A549 (cell line): ENCODE measurements around the gene WDR33. TPM values are rescaled to one million over a fixed set of nuclear protein-coding genes. Genes with fewer than 3 reads are reported as not detected.
"Not testable (repeated sequence)": the region's sequence is repeated elsewhere in the genome, so short reads cannot be mapped to it uniquely, and the experiment has no call there.

Experiments
- ATAC-seq, 2 experiments: fragments of 200-7000 bp in 1 of 2; fragments of >200 bp in 1 of 2; cut with Nextera tagmentation in 1 of 2; cut with Tn5 transposase in 1 of 2; 3 replicates each; pipeline versions ENCODE4 v1.8.0 to v1.9.1; 2018 to 2020; ENCODE audit warnings: mild to moderate bottlenecking in 1 of 2, moderate library complexity in 1 of 2
- CTCF ChIA-PET: fragments of 300-600 bp; sonication (Branson Sonifier 250); formaldehyde crosslinking; extraction: SDS; loops from one replicate; lab custom pipeline; 2021; ENCODE audit warnings: antibody characterized with exemption, inconsistent platforms; lab: Yijun Ruan, JAX
- POLR2A ChIA-PET: fragments of 350-600 bp; formaldehyde crosslinking; extraction: SDS; loops from one replicate; lab custom pipeline; 2021; ENCODE audit warnings: antibody characterized with exemption, inconsistent platforms; lab: Yijun Ruan, JAX
- DNase-seq, 2 experiments: peaks; one replicate each; pipeline versions ENCODE4 v3.0.0 to v3.0.0-alpha.2; 2011 to 2016; ENCODE audit warnings: low read depth in 1 of 2, low spot score in 1 of 2
- FAIRE-seq: peaks from 2 replicates; lab custom pipeline; 2011; peaks lifted over from hg19 to GRCh38; lab: Jason Lieb, UNC
- H3K27ac ChIP-seq, 2 experiments: fragments of >200 bp; sonication (Bioruptor Twin); formaldehyde crosslinking; 3 replicates each; pipeline ENCODE4 v1.5.1; 2016 to 2017
- H3K4me1 ChIP-seq: fragments of >200 bp; sonication (Bioruptor Twin); formaldehyde crosslinking; 3 replicates; pipeline ENCODE4 v1.6.1; 2016
- H3K4me2 ChIP-seq: fragments of >200 bp; sonication (Bioruptor Twin); formaldehyde crosslinking; 3 replicates; pipeline ENCODE4 v1.6.1; 2016
- H3K4me3 ChIP-seq: fragments of >200 bp; sonication (Bioruptor Twin); formaldehyde crosslinking; 3 replicates; pipeline ENCODE4 v1.5.1; 2016
- H3K9me3 ChIP-seq: fragments of >200 bp; sonication (Bioruptor Twin); formaldehyde crosslinking; 3 replicates; pipeline ENCODE4 v1.6.1; 2016
- ATOH8 ChIP-seq: fragments of 250-450 bp; sonication (Bioruptor Pico); IDR thresholded peaks from 2 replicates; pipeline ENCODE4 v1.5.0; 2020; ENCODE audit warnings: low read depth, mild to moderate bottlenecking, moderate library complexity
- CHD2 ChIP-seq: fragments of 150-350 bp; IDR thresholded peaks from 2 replicates; pipeline ENCODE4 v1.6.1; 2014; ENCODE audit warnings: low read length; ENCODE audit not compliant: partially characterized antibody
- CHD4 ChIP-seq: fragments of 200-600 bp; sonication (generic); IDR thresholded peaks from 2 replicates; pipeline ENCODE4 v1.6.1; 2016; ENCODE audit warnings: antibody characterized with exemption, mild to moderate bottlenecking, borderline replicate concordance
- E2F6 ChIP-seq: IDR thresholded peaks from 2 replicates; pipeline ENCODE4 v1.6.1; 2012; ENCODE audit warnings: low read depth, borderline replicate concordance
- EHMT2 ChIP-seq: fragments of 200-600 bp; sonication (generic); IDR thresholded peaks from 2 replicates; pipeline ENCODE4 v1.6.1; 2016; ENCODE audit warnings: antibody characterized with exemption, low read depth, mild to moderate bottlenecking, moderate library complexity
- ELK1 ChIP-seq: fragments of 150-350 bp; IDR thresholded peaks from 2 replicates; pipeline ENCODE4 v1.6.1; 2014; ENCODE audit warnings: low read depth, mild to moderate bottlenecking, low read length
- FOSB ChIP-seq: fragments of 250-450 bp; sonication (Bioruptor Pico); IDR thresholded peaks from 2 replicates; pipeline ENCODE4 v1.5.0; 2020; ENCODE audit warnings: mild to moderate bottlenecking, moderate library complexity
- GATA3 ChIP-seq: IDR thresholded peaks from 2 replicates; pipeline ENCODE4 v1.6.1; 2012; ENCODE audit warnings: borderline replicate concordance
- HDAC2 ChIP-seq: fragments of 200-600 bp; sonication (generic); IDR thresholded peaks from 2 replicates; pipeline ENCODE4 v1.6.1; 2016
- HEYL ChIP-seq: fragments of 250-450 bp; sonication (Bioruptor Pico); IDR thresholded peaks from 2 replicates; pipeline ENCODE4 v1.8.0; 2021; ENCODE audit warnings: mild to moderate bottlenecking, moderate library complexity
- HOXA7 ChIP-seq: fragments of 250-450 bp; sonication (Bioruptor Pico); IDR thresholded peaks from 2 replicates; pipeline ENCODE4 v1.5.0; 2020; ENCODE audit warnings: mild to moderate bottlenecking, moderate library complexity
- HOXB13 ChIP-seq: fragments of 250-450 bp; sonication (Bioruptor Pico); IDR thresholded peaks from 2 replicates; pipeline ENCODE4 v1.5.0; 2020; ENCODE audit warnings: low read depth, mild to moderate bottlenecking, moderate library complexity
- JUN ChIP-seq, 2 experiments: fragments of >200 bp; sonication (Bioruptor Twin); formaldehyde crosslinking; IDR thresholded peaks; 2 replicates in 1 of 2; 3 replicates in 1 of 2; pipeline ENCODE4 v1.6.1; 2016 to 2017
- KDM1A ChIP-seq: fragments of 200-600 bp; sonication (generic); IDR thresholded peaks from 2 replicates; pipeline ENCODE4 v1.6.1; 2016; ENCODE audit warnings: low read depth, mild to moderate bottlenecking
- KDM5A ChIP-seq: fragments of 200-600 bp; sonication (generic); IDR thresholded peaks from 2 replicates; pipeline ENCODE4 v1.6.1; 2016; ENCODE audit warnings: antibody characterized with exemption, mild to moderate bottlenecking
- MAX ChIP-seq: IDR thresholded peaks from 2 replicates; pipeline ENCODE4 v1.6.1; 2012
- NR3C1 ChIP-seq: fragments of >200 bp; sonication (Bioruptor Twin); formaldehyde crosslinking; IDR thresholded peaks from 3 replicates; pipeline ENCODE4 v1.6.1; 2017
- REST ChIP-seq: fragments of 200-600 bp; sonication (generic); IDR thresholded peaks from 2 replicates; pipeline ENCODE4 v1.6.1; 2016; ENCODE audit warnings: antibody characterized with exemption, mild to moderate bottlenecking, moderate library complexity
- SREBF2 ChIP-seq: fragments of 450-650 bp; IDR thresholded peaks from 2 replicates; pipeline ENCODE4 v1.6.1; 2014; ENCODE audit warnings: mild to moderate bottlenecking, moderate library complexity
- WGBS: methylation state at CpG from one replicate; pipeline ENCODE4 v1.1.6; 2017; ENCODE audit errors: missing lambda C conversion rate; 5-methylcytosine and 5-hydroxymethylcytosine counted together
- polyA plus RNA-seq, 4 experiments: library from polyadenylated mRNA; depleted of rRNA in 3 of 4; stranded (reverse); fragments of >200 nt; fragmentation: RNase III in 1 of 4; extraction: RNeasy Plus Mini Kit Qiagen cat#74134 plus additional on column Dnase treatment in 1 of 4; gene quantifications; 2 replicates in 3 of 4; 3 replicates in 1 of 4; pipeline ENCODE4 v1.2.3, GENCODE V29; 2011 to 2017

WDR33 gene
- polyA plus RNA-seq, 2 of the 4 experiments (the other 2 are of a cell fraction): 21.3 to 67.1 TPM

- peak overlapping the region; percentile 85 for H3K4me2 ChIP-seq
- TF ChIP-seq MAX: no peak
- no peak for TF ChIP-seq ATOH8 (CRISPR knock-in tag)
- TF ChIP-seq HDAC2: no peak
- no peak for TF ChIP-seq EHMT2
- TF ChIP-seq KDM1A: no peak
- no peak for TF ChIP-seq HOXB13 (CRISPR knock-in tag)
- TF ChIP-seq ELK1: no peak
- TF ChIP-seq, all 56 proteins: peak for 0
- ATAC-seq: peak in 1 of 2 experiments; percentile 13; a peak in 3 of 6 replicates
- DNase-seq: peak in 1 of 2 experiments; percentile 20
- Histone ChIP-seq H3K4me1 (peaks cover 35% of the 10 kb centered on the region), H3K4me3 (peak overlapping the region; percentile 72), H3K27ac (peak overlapping the region; percentile 84 to 93), H3K9me3 (no peaks in the 10 kb centered on the region)
- 1% methylated on average over 10 of the region's 10 CpGs for WGBS
- no peak for FAIRE-seq
- ChIA-PET POLR2A (interaction anchor here (1.4 kb wide), 1 partner anchor 284 kb away, joined by 3 read pairs; the partner anchor contains the start of gene IWS1), CTCF (interaction anchor here (0.6 to 1.0 kb wide), 3 partner anchors 10 to 64 kb away, joined by 3 to 6 read pairs (median 3); no protein-coding TSS in a partner anchor)
These were observed 784 bp downstream of the WDR33 start for GRCh38 chr2:127810156-127810618.

- Histone ChIP-seq H3K9me3 (no peaks in the 10 kb centered on the region), H3K4me1 (peaks cover 35% of the 10 kb centered on the region), H3K4me3 (no peak overlapping the region), H3K27ac (no peak overlapping the region), H3K4me2 (peak overlapping the region; percentile 37)
- TF ChIP-seq JUN (IDR thresholded peaks at IDR 0.05) (no peak), KDM5A (no peak), GATA3 (no peak), REST (no peak), EHMT2 (no peak), CHD4 (no peak), ELK1 (no peak), HEYL (CRISPR knock-in tag) (no peak), SREBF2 (no peak), E2F6 (no peak), HOXA7 (no peak), NR3C1 (no peak), FOSB (no peak), CHD2 (no peak)
- 80% methylated on average over 3 of the region's 3 CpGs for WGBS
- no peak for ATAC-seq
- CTCF ChIA-PET: interaction anchor here (0.6 to 0.7 kb wide), 2 partner anchors 11 to 21 kb away, joined by 3 to 4 read pairs; no protein-coding TSS in a partner anchor
- no peak for FAIRE-seq
- POLR2A ChIA-PET: no interaction called here
- DNase-seq: no peak
These were observed 3.2 kb downstream of the WDR33 start for GRCh38 chr2:127807678-127808353.

GRCh38 chr2:127806860-127807259, 4.1 kb downstream of the WDR33 start:
- 79% methylated on average over 6 of the region's 6 CpGs for WGBS
- ATAC-seq, CTCF ChIA-PET, FAIRE-seq, POLR2A ChIA-PET, H3K9me3 ChIP-seq, H3K4me2 ChIP-seq, H3K27ac ChIP-seq, DNase-seq, H3K4me3 ChIP-seq: not testable (repeated sequence)
- peaks cover 33% of the 10 kb centered on the region for H3K4me1 ChIP-seq
